GM21717 (cell line): ENCODE results near the gene TAMALIN.

Source experiments
- ATAC-seq: cut with Tn5 transposase; IDR thresholded peaks from one replicate; pipeline ENCODE4 v1.9.1; 2021; ENCODE audit warnings: mild to moderate bottlenecking, moderate library complexity; ENCODE audit not compliant: unreplicated experiment

The TAMALIN gene

GRCh38 chr12:52011602-52012214 is 5.0 kb downstream of the TAMALIN start:
- no peak for ATAC-seq

GRCh38 chr12:52013626-52014310 is 7.0 kb downstream of the TAMALIN start:
- ATAC-seq, result no peak

GRCh38 chr12:52014567-52015530 is 8.1 kb downstream of the TAMALIN start:
- no peak for ATAC-seq

DNA sequence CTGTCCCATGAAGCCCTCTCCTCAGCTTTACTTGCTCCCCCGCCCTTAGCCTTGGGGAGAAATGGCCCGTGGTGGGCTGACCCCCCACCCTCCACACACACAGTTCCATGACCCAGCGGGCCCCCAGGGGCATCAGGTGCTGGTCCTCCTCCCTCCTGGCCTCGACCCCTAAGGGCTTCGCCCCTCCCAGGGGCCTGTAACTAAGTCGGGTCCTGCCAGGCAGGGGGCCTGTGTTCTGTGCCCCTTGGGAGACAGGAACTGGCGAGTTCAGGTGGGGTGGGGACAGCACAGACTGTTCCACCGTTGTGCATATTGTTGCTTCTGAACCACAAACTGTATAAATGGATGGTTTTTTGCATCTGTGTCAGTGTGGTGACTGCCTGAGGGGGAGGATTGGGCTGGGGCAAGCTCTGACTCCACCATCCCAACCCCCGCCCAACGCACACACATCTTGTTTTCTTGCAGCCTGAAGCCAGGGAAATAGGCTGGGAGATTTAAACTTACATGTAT is 8.8 kb downstream of the TAMALIN start:
- ATAC-seq, result no peak

- no peak for ATAC-seq
These were observed 11.8 kb downstream of the TAMALIN start for GRCh38 chr12:52018433-52019112.

GRCh38 chr12:52019113-52019770 is 12.5 kb downstream of the TAMALIN start:
- no peak for ATAC-seq

DNA sequence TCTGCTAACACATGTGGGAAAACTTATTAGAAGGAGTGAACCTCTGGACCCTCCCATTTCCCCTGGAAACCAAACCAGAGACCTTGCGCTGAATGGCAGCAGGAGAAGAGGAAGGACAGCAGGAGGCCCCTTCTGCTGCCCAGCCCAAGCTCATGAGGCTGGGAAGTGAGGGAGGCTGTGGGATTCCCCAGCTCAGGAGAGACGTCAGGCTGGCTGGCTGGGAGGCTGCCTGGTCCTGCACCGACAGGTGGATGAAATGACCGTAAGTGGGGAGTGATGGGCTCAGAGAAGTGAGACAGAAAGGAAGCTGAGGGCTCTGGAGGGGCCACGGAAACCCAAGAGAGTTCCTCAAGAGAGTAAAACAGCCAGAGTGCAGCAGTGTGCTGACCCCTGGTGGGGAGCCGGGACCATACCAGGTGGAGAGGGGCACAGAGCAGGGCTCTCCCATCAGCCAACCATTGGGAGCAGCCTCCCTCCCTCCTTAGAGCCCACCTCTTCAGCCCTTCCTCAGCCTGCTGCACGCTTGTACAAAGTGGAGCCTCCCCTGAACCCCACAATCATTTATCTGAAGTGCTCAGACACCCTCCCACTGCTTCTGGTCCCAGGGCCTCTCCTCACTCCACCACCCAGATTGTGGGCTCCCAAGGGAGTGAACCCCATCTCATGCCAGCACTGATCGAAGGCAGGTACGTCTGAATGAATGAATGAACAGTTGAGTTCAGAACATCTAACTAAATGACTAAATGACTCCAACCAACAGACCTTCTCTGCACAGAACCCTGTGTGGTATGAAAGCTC is 14.0 kb downstream of the TAMALIN start:
- no peak for ATAC-seq

- ATAC-seq, result no peak
These were observed 16.1 kb downstream of the TAMALIN start for GRCh38 chr12:52022841-52023181.

DNA sequence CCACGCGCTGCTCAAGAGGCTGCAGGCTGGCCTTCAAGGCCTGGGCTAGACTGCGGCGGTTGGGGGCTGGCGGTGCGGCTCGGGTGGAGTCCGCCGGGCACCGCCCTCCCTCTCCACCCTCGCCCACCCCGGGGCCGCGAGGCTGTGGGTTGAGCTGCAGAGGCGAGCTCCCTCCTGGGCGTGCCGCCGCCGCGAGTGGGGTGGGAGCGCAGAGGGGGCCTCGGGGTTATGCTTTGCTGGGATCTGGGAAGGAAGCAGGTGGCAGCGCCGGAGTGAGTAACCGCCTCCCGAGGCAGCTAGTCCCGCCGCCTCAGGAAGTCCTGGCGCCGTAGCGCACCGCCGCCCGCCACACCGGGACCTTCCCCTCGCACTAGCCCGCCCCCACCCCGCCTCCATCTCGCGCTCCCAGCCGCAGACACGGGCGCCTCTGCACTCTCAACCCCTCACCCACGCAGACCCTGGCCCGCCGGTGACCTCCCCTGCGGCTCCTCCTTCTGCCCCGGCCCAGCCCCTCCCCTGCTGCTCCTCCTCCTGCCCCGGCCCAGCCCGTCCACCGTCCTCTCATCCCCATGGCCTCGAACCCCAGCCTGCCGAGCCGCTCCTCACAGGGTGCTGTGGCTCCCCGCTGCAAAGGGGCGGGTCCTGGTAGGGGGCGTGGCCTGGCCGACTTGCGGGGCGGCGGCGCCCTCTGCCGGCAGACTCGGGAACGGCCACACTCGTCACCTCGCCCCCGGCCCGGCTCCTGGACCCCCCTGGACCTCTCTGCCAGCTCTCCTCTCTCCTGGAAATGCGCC is 16.6 kb downstream of the TAMALIN start:
- ATAC-seq, result no peak

GRCh38 chr12:52023976-52024688 is 17.4 kb downstream of the TAMALIN start:
- no peak for ATAC-seq

DNA sequence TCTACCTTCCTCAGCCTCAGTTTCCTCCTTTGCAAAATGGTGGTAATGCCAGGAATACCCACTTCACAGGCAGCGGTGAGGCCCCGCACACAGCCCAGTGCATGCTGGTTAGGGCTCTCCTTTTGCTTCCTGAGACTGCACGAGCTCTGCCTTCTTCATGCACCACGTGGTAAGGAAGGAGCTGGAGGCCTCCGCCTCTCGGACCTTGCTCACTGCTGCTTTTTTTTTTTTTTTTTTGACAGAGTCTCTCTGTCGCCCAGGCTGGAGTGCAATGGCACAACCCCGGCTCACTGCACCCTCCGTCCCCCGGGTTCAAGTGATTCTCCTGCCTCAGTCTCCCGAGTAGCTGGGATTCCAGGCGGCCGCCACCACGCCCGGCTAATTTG is 18.1 kb downstream of the TAMALIN start:
- ATAC-seq, result no peak

- ATAC-seq, result no peak
These were observed 19.5 kb downstream of the TAMALIN start for GRCh38 chr12:52026263-52026662.

DNA sequence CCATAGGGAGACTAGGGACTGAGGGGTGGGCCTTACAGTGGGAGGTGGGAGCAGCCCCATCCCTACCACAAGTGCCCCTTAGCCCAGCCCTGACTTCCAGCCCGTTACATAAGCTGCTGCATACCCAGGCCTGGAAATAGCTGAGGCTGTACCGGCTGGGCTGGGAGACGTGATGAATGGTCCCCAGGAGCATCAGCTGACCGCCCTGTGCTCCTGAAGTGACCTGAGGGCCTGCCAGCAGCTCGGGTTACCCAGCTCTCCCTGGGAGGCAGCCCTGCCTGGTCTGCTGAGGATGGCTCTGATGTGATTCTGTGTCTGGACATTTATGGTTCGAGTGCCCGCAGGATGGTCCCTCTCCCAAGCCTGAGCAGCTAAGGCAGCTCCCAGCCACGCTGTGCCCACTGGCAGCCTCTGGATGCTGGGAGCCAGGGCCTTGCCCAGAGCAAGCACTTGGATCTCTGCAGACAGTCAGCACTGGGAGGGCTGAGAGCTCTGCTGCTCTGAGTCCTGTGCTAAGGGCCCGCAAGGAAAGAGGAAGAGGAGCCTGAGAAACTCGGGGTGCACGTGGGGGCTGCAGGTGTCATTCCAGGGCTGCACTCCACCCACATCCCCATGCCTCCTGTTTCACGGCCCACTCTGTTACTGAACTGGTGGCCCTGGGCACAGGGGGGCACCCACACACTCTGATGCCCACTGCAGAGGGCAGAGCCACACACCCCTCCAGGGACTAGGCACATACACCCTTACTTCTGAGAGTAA is 20.5 kb downstream of the TAMALIN start:
- no peak for ATAC-seq

DNA sequence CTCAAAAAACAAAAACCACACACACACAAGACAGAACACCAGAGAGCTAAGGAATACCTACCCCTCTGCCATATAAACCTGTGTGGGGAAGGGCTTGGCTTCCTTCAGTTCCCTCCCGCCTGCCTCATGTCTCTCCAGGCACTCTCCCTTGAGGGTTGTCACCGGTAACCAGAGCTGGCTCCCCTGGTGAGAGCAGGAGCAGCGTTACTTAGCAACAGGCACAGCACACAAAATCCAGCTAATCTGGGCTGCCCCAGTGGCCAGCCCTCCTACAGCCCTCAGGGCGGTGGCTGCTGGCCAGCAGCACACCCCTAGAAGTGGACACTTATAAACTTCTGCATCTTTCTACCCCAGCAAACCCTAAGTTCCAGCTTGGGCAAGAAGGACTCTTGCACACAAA is 22.9 kb downstream of the TAMALIN start:
- ATAC-seq, result no peak

DNA sequence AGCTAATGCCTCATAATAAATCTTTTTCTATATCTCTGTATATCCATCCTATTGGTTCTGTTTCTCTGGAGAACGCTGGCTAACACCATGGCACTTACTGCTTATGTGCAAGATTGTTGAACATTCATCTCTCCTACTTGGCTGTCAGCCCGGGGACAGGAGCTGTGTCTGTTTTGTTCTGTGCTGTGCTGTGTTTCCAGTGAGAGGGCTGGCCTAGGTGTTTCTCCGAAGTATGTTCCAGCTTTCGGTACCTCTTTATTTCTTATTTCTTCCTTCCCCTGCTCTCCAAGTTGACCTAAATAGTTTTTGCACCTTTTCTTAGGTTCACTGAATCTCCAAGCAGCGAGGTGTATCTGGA is 25.7 kb downstream of the TAMALIN start:
- ATAC-seq, result no peak

DNA sequence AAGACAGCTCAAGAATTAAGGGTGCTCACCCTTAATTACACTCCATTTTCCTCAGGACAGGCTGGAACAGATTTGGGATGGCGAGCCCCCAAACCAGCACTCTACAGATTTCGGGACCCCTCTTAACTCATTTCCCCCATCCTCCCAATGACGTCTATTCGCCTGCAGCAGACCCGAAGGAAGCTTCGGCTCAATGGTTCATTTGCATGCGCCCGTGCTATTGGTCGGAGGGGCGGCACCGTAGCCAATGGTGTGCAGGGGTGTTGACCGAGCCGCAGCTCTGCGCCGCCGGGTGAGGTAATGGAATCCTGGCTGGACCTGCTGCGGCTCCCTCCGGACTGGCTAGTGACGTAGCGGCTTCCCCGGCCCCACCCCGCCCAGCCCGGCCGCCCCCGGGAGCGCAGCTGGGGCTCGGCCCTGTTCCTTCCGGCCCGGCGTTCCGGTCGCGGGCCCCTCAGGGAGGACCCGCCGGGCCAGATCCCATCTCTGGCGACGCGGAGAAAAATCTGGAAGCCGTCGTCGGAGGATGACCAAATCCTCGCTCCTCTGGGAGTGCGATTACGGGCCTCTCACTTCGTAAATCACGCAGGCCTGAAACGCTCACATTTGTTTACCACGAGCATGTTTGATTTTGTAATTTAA is 26.2 kb downstream of the TAMALIN start:
- peak; percentile 87 for ATAC-seq

DNA sequence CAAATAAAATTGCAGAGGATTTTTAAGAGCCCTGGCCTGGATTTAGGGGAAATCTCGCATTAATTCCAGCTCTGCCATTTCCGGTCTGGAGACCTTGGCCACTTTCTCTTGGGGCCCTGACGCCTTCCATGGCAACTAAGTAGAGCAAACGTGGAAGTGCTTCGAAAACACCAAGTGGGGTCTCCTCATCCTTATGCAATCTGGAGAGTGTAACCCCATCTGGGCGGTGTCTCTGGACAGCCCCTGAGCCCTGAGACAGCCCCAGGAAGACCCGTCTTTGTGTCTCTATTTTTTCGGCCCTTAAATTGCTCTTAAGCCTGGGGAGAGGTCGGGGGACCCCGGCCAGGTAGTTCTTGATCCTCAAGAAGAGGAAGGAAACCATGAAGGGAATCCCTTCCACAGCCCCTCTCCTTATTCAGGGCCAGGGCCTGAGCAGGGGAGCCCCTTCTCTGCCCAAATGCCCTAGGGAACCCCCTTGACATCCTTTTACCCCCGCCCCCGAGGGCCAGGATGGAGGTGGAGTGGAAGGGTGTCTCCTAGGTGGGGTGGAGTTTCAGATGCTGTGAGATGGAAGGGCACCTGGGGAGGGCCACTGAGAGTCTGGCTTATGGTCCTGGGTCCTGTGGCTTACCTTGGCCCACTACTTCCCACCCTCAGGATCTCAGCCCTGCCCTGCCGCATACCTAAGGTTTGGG is 26.8 kb downstream of the TAMALIN start:
- ATAC-seq, result no peak
